Fibroblast of lung (primary cell): ENCODE measurements around the gene CMTM7. TPM values are rescaled to one million over a fixed set of nuclear protein-coding genes. Genes with fewer than 3 reads are reported as not detected.

ENCODE experiments used
- DNase-seq, 2 donors: peaks; one replicate each; pipeline versions ENCODE4 v3.0.0 to v3.0.0-alpha.2; 2010; ENCODE audit warnings: low read depth in 2 of 2
- H2AFZ ChIP-seq: 2 replicates; pipeline ENCODE4 v1.5.1; 2012; ENCODE audit warnings: low read length, control low read depth, inconsistent platforms
- H3K27ac ChIP-seq: 2 replicates; pipeline ENCODE4 v1.5.1; 2011; ENCODE audit warnings: low read length, control low read depth; ENCODE audit not compliant: insufficient read depth
- H3K27me3 ChIP-seq: 2 replicates; pipeline ENCODE4 v1.5.1; 2011; ENCODE audit warnings: mild to moderate bottlenecking, low read length; ENCODE audit not compliant: control insufficient read depth, insufficient read depth
- H3K36me3 ChIP-seq: 2 replicates; pipeline ENCODE4 v1.5.1; 2011; ENCODE audit warnings: low read length; ENCODE audit not compliant: control insufficient read depth, insufficient read depth
- H3K4me1 ChIP-seq: 2 replicates; pipeline ENCODE4 v1.5.1; 2011; ENCODE audit warnings: low read length; ENCODE audit not compliant: control insufficient read depth, insufficient read depth; ENCODE audit errors: extremely low read depth
- H3K4me2 ChIP-seq: 2 replicates; pipeline ENCODE4 v1.5.1; 2011; ENCODE audit warnings: low read length, control low read depth; ENCODE audit not compliant: insufficient read depth; ENCODE audit errors: extremely low read depth
- H3K4me3 ChIP-seq, 4 experiments: fragments of 200-600 bp in 1 of 4; sonication (generic) in 1 of 4; replicated peaks in 1 of 4; 2 replicates each; pipeline ENCODE4 v1.5.1; 2011 to 2016; ENCODE audit warnings: low read length in 4 of 4, low read depth in 3 of 4, mild to moderate bottlenecking in 3 of 4, control low read depth in 2 of 4, inconsistent platforms in 1 of 4, mixed read lengths in 1 of 4; ENCODE audit not compliant: insufficient read depth in 1 of 4; ENCODE audit errors: control extremely low read depth in 1 of 4
- H3K79me2 ChIP-seq: 2 replicates; pipeline ENCODE4 v1.5.1; 2012; ENCODE audit warnings: mild to moderate bottlenecking, low read length, inconsistent platforms; ENCODE audit not compliant: control insufficient read depth, insufficient read depth
- H3K9ac ChIP-seq: 2 replicates; pipeline ENCODE4 v1.5.1; 2011; ENCODE audit warnings: mild to moderate bottlenecking, low read length, control low read depth; ENCODE audit not compliant: insufficient read depth
- H3K9me3 ChIP-seq: 2 replicates; pipeline ENCODE4 v1.5.1; 2012; ENCODE audit warnings: low read depth, low read length; ENCODE audit not compliant: control insufficient read depth, insufficient read depth
- H4K20me1 ChIP-seq: 2 replicates; pipeline ENCODE4 v1.5.1; 2011; ENCODE audit warnings: low read length; ENCODE audit not compliant: control insufficient read depth, insufficient read depth; ENCODE audit errors: extremely low read depth
- CTCF ChIP-seq, 2 donors: IDR thresholded peaks in 1 of 2; conservative IDR thresholded peaks in 1 of 2; 1 replicate in 1 of 2; 2 replicates in 1 of 2; pipeline ENCODE4 v1.5.1; 2011 to 2012; ENCODE audit warnings: low read length in 2 of 2, control low read depth in 1 of 2, inconsistent platforms in 1 of 2, low read depth in 1 of 2, mild to moderate bottlenecking in 1 of 2
- EZH2 ChIP-seq: IDR thresholded peaks from 2 replicates; pipeline ENCODE4 v1.5.1; 2012; ENCODE audit warnings: low read length, control low read depth, mild to moderate bottlenecking; ENCODE audit errors: missing control alignments
- polyA plus RNA-seq, 2 donors: library from polyadenylated mRNA; depleted of rRNA in 1 of 2; stranded (reverse) in 1 of 2; unstranded in 1 of 2; fragments of >200 nt; gene quantifications; 2 replicates each; pipeline ENCODE4 v1.2.1, GENCODE V29; 2011 to 2012; ENCODE audit warnings: missing spikeins in 1 of 2
- total RNA-seq: library from RNA; depleted of rRNA; stranded (reverse); fragments of >200 nt; gene quantifications from 2 replicates; pipeline ENCODE4 v1.2.1, GENCODE V29; 2014

The CMTM7 gene
- total and polyA plus RNA-seq, 2 donors (not counting 1 experiment from before 2014, with no cell fraction given) = 3.5 to 9.3 TPM

- H3K27me3 ChIP-seq = no peaks in the 10 kb centered on the region
- peak overlapping the region; percentile 70 for H3K9ac ChIP-seq
- peak; percentile 70 to 82 for DNase-seq
- H3K4me2 ChIP-seq = peak overlapping the region; percentile 96
- H3K79me2 ChIP-seq = peaks cover 6% of the 10 kb centered on the region
- no peak for TF ChIP-seq EZH2
- TF ChIP-seq CTCF (conservative IDR thresholded peaks at IDR 0.05 in 1 of 2, IDR thresholded peaks at IDR 0.05 in 1 of 2; ENCODE audit: low read depth in 1 of 2, low read length in 2 of 2) = no peak
- peak overlapping the region; percentile 73 for H2AFZ ChIP-seq
- no peaks in the 10 kb centered on the region for H3K36me3 ChIP-seq
- H3K27ac ChIP-seq = peak overlapping the region; percentile 68
- no peaks in the 10 kb centered on the region for H3K9me3 ChIP-seq
- H3K4me1 ChIP-seq = peaks cover 5% of the 10 kb centered on the region
- H4K20me1 ChIP-seq = no peaks in the 10 kb centered on the region
- peak overlapping the region; percentile 27 to 60 (median 40) for H3K4me3 ChIP-seq
Measured at GRCh38 chr3:32401556-32402081, 10.0 kb downstream of the CMTM7 start.

- H3K27me3 ChIP-seq = no peaks in the 10 kb centered on the region
- peaks cover 5% of the 10 kb centered on the region for H3K4me1 ChIP-seq
- H3K4me2 ChIP-seq = no peak overlapping the region
- DNase-seq = no peak
- H3K9me3 ChIP-seq = no peaks in the 10 kb centered on the region
- no peak overlapping the region for H3K9ac ChIP-seq
- H3K4me3 ChIP-seq = no peak overlapping the region
- H3K79me2 ChIP-seq = peaks cover 6% of the 10 kb centered on the region
- H2AFZ ChIP-seq = no peak overlapping the region
- no peaks in the 10 kb centered on the region for H4K20me1 ChIP-seq
- no peaks in the 10 kb centered on the region for H3K36me3 ChIP-seq
- TF ChIP-seq EZH2 (no peak), CTCF (conservative IDR thresholded peaks at IDR 0.05 in 1 of 2, IDR thresholded peaks at IDR 0.05 in 1 of 2; ENCODE audit: low read depth in 1 of 2, low read length in 2 of 2) (no peak)
- H3K27ac ChIP-seq = no peak overlapping the region
Measured at GRCh38 chr3:32403663-32404062, 12.0 kb downstream of the CMTM7 start.

GRCh38 chr3:32404714-32405113 is 13.1 kb downstream of the CMTM7 start:
- no peaks in the 10 kb centered on the region for H3K27me3 ChIP-seq
- no peak overlapping the region for H3K4me3 ChIP-seq
- H2AFZ ChIP-seq = no peak overlapping the region
- H3K4me2 ChIP-seq = no peak overlapping the region
- no peak overlapping the region for H3K27ac ChIP-seq
- H3K9me3 ChIP-seq = no peaks in the 10 kb centered on the region
- H3K79me2 ChIP-seq = no peaks in the 10 kb centered on the region
- no peaks in the 10 kb centered on the region for H3K36me3 ChIP-seq
- H3K4me1 ChIP-seq = peaks cover 5% of the 10 kb centered on the region
- H3K9ac ChIP-seq = no peak overlapping the region
- no peaks in the 10 kb centered on the region for H4K20me1 ChIP-seq
- TF ChIP-seq CTCF (conservative IDR thresholded peaks at IDR 0.05 in 1 of 2, IDR thresholded peaks at IDR 0.05 in 1 of 2; ENCODE audit: low read depth in 1 of 2, low read length in 2 of 2) = no peak
- no peak for TF ChIP-seq EZH2
- no peak for DNase-seq
